Body of pancreas (tissue), 4 donors: ENCODE results near the gene RAB15. TPM values are rescaled to one million over a fixed set of nuclear protein-coding genes. Genes with fewer than 3 reads are reported as not detected.

Experiments
- ATAC-seq: fragments of 150-250 bp; one replicate; pipeline ENCODE4 v1.9.1; 2016
- DNase-seq, 4 donors: peaks; one replicate each; pipeline ENCODE4 v3.0.0-alpha.2; 2019
- H3K27ac ChIP-seq, 4 donors: fragments of 200-600 bp; sonication (generic); 1 replicate in 3 of 4; 2 replicates in 1 of 4; pipeline versions ENCODE4 v1.5.1 to v1.6.1; 2016 to 2019; ENCODE audit warnings: mild to moderate bottlenecking in 1 of 4, mixed read lengths in 1 of 4, moderate library complexity in 1 of 4
- H3K27me3 ChIP-seq, 2 donors: fragments of 200-600 bp; sonication (generic); one replicate each; pipeline ENCODE4 v1.6.0; 2016; ENCODE audit warnings: mild to moderate bottlenecking in 1 of 2
- H3K36me3 ChIP-seq, 2 donors: fragments of 200-600 bp; sonication (generic); replicated peaks in 1 of 2; 2 replicates each; pipeline ENCODE4 v1.5.1; 2016; ENCODE audit warnings: low read depth in 2 of 2; ENCODE audit not compliant: insufficient read depth in 1 of 2
- H3K4me1 ChIP-seq: fragments of 200-600 bp; sonication (generic); one replicate; pipeline ENCODE4 v1.6.0; 2016
- H3K4me3 ChIP-seq, 2 donors: fragments of 200-600 bp; sonication (generic); 1 replicate in 1 of 2; 2 replicates in 1 of 2; pipeline ENCODE4 v1.5.1; 2016 to 2019
- H3K9me3 ChIP-seq, 3 donors: fragments of 200-600 bp; sonication (generic); 1 replicate in 2 of 3; 2 replicates in 1 of 3; pipeline ENCODE4 v1.5.1; 2016
- POLR2A ChIP-seq, 3 donors: fragments of 450-650 bp; IDR thresholded peaks; one replicate each; pipeline ENCODE4 v1.6.1; 2016; ENCODE audit warnings: antibody characterized with exemption in 3 of 3, mild to moderate bottlenecking in 2 of 3
- WGBS, 2 donors: methylation state at CpG; one replicate each; pipeline ENCODE4 v1.1.5; 2017; 5-methylcytosine and 5-hydroxymethylcytosine counted together
- intact Hi-C: fragments of 100-400 bp; cut with DNase I; formaldehyde crosslinking; loops from one replicate; pipeline ENCODE4 v1.15.1; 2023
- total RNA-seq, 2 donors: library from RNA; depleted of rRNA; stranded (reverse); fragments of >200 nt; gene quantifications; one replicate each; pipeline ENCODE4 v1.1.0, GENCODE V29; 2016
- TF ChIP-seq, protein P1 (sequence below), 7 experiments: fragments of 450-650 bp in 4 of 7; fragments of 200-600 bp in 3 of 7; sonication (generic) in 3 of 7; IDR thresholded peaks; one replicate each; pipeline ENCODE4 v1.5.1; 2016 to 2019; ENCODE audit warnings: antibody characterized with exemption in 7 of 7

RAB15 gene
- total RNA-seq, 2 donors from 2014 or later, result 10.1 to 19.8 TPM

DNA sequence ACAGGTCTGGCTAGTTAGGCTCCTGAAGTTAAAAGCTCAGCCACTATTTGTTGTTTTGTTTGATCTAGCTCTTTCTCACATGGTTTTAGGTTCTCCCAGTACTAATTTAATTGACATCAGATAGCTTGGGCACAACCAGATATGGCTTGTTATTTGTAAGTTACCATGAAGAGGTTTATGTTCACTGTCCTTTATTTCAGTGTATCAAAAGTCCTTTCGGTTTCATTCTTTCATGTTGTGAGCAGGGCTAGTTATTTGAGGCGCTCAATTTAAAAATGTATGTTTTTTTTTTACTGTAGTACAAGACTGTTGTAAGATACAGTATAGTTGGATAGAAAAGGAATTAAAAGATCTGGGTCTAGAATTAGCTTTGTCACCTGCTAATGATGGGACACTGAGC, 36.6 kb downstream of the RAB15 start:
- WGBS, 2 donors, result 73 to 98% methylated on average over 2 of the region's 2 CpGs
- H3K27me3 ChIP-seq, result no peaks in the 10 kb centered on the region
- intact Hi-C loops, result no loop called here
- no peak overlapping the region for H3K4me3 ChIP-seq
- H3K27ac ChIP-seq, result no peak overlapping the region
- TF ChIP-seq, protein P1, sequence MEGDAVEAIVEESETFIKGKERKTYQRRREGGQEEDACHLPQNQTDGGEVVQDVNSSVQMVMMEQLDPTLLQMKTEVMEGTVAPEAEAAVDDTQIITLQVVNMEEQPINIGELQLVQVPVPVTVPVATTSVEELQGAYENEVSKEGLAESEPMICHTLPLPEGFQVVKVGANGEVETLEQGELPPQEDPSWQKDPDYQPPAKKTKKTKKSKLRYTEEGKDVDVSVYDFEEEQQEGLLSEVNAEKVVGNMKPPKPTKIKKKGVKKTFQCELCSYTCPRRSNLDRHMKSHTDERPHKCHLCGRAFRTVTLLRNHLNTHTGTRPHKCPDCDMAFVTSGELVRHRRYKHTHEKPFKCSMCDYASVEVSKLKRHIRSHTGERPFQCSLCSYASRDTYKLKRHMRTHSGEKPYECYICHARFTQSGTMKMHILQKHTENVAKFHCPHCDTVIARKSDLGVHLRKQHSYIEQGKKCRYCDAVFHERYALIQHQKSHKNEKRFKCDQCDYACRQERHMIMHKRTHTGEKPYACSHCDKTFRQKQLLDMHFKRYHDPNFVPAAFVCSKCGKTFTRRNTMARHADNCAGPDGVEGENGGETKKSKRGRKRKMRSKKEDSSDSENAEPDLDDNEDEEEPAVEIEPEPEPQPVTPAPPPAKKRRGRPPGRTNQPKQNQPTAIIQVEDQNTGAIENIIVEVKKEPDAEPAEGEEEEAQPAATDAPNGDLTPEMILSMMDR (IDR thresholded peaks at IDR 0.05), result no peak
- TF ChIP-seq POLR2A (IDR thresholded peaks at IDR 0.05), result no peak
- no peaks in the 10 kb centered on the region for H3K9me3 ChIP-seq
- peaks cover 40% of the 10 kb centered on the region for H3K4me1 ChIP-seq
- DNase-seq (no peak), ATAC-seq (no peak)
- H3K36me3 ChIP-seq, result peaks cover 0 to 5% of the 10 kb centered on the region in 2 donors

DNA sequence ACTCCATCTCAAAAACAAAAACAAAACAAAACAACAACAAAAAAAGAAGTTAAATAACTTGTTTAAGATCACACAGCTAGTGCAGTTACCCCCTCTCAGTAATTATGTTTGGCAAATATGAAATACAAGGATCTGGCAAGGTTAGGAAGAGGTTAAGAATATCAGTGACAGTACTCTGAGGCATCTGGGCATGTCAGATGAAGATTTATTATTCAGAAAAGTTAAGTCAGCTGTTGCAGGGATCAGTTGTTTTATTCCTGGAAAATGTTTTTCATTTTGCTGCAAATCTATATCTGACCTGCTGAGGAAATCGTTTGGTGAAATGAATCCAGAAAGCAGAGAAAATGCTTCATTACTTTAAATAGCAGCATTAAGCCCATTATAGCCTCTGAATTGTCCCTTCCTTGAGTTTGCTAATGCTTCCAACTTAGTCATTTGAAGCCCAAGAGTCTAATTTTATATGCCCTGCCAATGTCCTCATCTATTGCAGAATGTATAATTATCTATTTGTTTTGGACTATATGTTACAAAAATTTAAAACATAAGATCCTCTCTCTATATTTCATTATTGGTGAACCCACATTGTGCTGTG, 37.7 kb downstream of the RAB15 start:
- Histone ChIP-seq H3K4me1 (peaks cover 40% of the 10 kb centered on the region), H3K27ac (no peak overlapping the region), H3K9me3 (no peaks in the 10 kb centered on the region), H3K4me3 (no peak overlapping the region), H3K27me3 (no peaks in the 10 kb centered on the region), H3K36me3 (peaks cover 0 to 5% of the 10 kb centered on the region in 2 donors)
- no peak for TF ChIP-seq POLR2A (IDR thresholded peaks at IDR 0.05)
- TF ChIP-seq, protein P1 (IDR thresholded peaks at IDR 0.05), result no peak
- intact Hi-C loops, result no loop called here
- 45 to 73% methylated on average over 1 of the region's 1 CpG for WGBS, 2 donors
- ATAC-seq, result no peak
- no peak for DNase-seq

DNA sequence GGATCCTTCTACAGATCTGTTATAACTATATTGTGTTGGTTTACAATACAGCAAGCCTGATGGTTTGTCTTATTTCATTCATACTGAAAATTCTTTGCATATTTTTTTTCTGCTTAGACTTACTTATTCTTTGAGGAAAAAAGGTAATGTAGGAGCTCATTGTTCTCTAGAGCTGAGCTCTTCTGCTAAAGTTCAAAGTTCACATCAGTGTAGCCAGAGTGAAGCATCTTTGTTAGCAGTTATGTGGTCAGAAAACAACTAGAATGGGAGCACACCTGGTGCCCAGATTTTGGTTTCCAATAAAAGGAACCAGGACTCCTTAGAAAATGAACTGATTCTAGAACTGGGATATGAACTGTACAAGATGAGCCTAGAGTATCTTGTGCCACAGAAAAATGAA, 39.9 kb downstream of the RAB15 start:
- Histone ChIP-seq H3K27me3 (no peaks in the 10 kb centered on the region), H3K36me3 (peaks cover 0 to 5% of the 10 kb centered on the region in 2 donors), H3K27ac (no peak overlapping the region), H3K4me3 (no peak overlapping the region), H3K4me1 (peaks cover 22% of the 10 kb centered on the region), H3K9me3 (no peaks in the 10 kb centered on the region)
- intact Hi-C loops, result no loop called here
- ATAC-seq (no peak), DNase-seq (no peak)
- no peak for TF ChIP-seq POLR2A (IDR thresholded peaks at IDR 0.05)
- TF ChIP-seq, protein P1 (IDR thresholded peaks at IDR 0.05), result no peak

DNA sequence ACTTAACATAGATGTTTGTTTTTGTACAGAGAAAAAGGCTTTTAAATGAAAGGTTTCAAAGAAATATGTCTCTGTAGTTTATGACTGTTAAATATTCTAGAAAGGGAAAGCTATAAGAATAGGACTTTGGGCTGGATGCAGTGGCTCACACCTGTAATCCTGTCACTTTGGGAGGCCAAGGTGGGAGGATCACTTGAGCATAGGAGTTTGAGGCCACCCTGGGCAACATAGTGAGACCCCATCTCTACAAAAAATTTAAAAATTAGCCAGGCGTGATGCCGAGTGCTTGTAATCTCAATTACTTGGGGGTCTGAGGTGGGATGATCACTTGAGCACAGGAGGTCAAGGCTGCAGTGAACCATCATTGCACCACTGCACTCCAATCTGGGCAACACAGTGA, 41.0 kb downstream of the RAB15 start:
- H3K9me3 ChIP-seq, result no peaks in the 10 kb centered on the region
- H3K27ac ChIP-seq, result no peak overlapping the region
- TF ChIP-seq, protein P1 (IDR thresholded peaks at IDR 0.05), result no peak
- TF ChIP-seq POLR2A (IDR thresholded peaks at IDR 0.05), result no peak
- peaks cover 15% of the 10 kb centered on the region for H3K4me1 ChIP-seq
- ATAC-seq, result no peak
- intact Hi-C loops, result no loop called here
- WGBS, 2 donors, result 96 to 100% methylated on average over 2 of the region's 2 CpGs
- no peak overlapping the region for H3K4me3 ChIP-seq
- DNase-seq, result no peak
- H3K27me3 ChIP-seq, result no peaks in the 10 kb centered on the region
- peaks cover 0 to 10% of the 10 kb centered on the region in 2 donors for H3K36me3 ChIP-seq
